ENCODE measurements around the gene MOSMO. TPM values are rescaled to one million over a fixed set of nuclear protein-coding genes. Genes with fewer than 3 reads are reported as not detected.

Gene MOSMO
- total RNA-seq, 1 experiment from 2014 or later: 10.9 TPM

DNA sequence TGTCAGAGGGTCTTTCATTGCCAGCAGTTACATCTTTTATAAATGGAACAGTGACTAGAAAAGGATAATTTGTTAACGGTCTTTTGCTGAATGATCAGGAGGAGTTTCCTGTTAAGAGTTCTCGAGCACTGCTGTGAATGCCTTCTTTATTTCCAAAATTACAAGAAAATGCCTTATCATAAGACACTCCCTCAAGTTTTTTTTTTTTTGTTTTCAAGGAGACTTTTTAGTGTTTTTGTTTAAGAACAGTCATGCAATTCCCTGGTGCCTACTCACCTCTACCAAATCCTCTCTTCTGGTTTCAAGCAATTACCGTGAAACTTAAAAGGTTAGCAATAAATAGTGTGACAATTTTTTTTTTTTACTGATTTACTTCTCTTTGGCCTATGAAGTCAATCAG, 65.4 kb downstream of the MOSMO start:
- intact Hi-C loops (cut with micrococcal nuclease; ENCODE audit: unreplicated experiment): no loop called here

DNA sequence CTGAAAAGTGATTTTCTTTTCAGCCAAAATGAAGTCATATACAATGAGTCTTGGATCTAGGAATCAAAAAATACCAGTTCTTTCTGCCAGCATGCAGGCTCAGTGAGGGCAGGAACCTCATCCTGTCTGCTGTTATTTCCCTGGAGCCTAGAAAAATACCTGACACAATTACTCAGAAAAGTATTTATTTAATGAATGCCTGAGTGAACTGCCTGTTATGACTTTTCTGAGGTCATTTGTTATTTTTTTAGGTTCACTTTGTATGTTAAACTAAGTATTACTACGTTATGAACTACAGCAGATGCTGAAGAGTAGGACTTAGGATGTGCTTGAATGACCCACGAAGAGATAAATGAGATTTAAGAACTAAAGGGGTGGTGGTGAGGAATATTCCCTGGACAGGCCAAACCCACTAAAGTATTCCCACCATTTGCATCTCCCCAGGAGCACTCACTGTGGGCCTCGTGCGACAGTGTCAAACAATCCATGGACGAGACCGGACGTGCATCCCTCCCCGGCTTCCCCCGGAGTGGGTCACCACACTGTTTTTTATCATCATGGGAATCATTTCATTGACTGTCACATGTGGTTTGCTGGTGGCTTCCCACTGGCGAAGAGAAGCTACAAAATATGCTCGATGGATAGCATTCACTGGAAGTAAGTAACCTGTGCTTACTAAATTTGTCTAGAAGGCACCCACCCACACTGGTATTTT, 67.3 kb downstream of the MOSMO start:
- intact Hi-C loops (cut with micrococcal nuclease; ENCODE audit: unreplicated experiment): loop anchor here (5.0 kb wide), 1 partner anchor 43 kb away; no protein-coding TSS in a partner anchor
- no peak overlapping the region for H3K4me3 ChIP-seq (ENCODE audit: low read depth, low read length)
- ChIA-PET CTCF (no interaction called here), POLR2A (interaction anchor here (0.6 kb wide), 1 partner anchor 57 kb away, joined by 3 read pairs; no protein-coding TSS in a partner anchor)
- no peak for DNase-seq
- Mint-ChIP-seq H3K9me3 (ENCODE audit: unreplicated experiment) (no peaks in the 10 kb centered on the region), H3K27ac (ENCODE audit: unreplicated experiment) (no peak overlapping the region), H3K36me3 (ENCODE audit: insufficient read depth, unreplicated experiment) (no peaks in the 10 kb centered on the region), H3K4me1 (ENCODE audit: low read depth, unreplicated experiment) (no peaks in the 10 kb centered on the region), H3K27me3 (ENCODE audit: insufficient read depth, unreplicated experiment) (no peaks in the 10 kb centered on the region), H3K4me3 (ENCODE audit: unreplicated experiment) (no peak overlapping the region)
- H3K36me3 ChIP-seq (ENCODE audit: control insufficient read depth, insufficient read depth, low read length): no peaks in the 10 kb centered on the region
- no peaks in the 10 kb centered on the region for H3K9me3 ChIP-seq
- TF ChIP-seq, protein P1, sequence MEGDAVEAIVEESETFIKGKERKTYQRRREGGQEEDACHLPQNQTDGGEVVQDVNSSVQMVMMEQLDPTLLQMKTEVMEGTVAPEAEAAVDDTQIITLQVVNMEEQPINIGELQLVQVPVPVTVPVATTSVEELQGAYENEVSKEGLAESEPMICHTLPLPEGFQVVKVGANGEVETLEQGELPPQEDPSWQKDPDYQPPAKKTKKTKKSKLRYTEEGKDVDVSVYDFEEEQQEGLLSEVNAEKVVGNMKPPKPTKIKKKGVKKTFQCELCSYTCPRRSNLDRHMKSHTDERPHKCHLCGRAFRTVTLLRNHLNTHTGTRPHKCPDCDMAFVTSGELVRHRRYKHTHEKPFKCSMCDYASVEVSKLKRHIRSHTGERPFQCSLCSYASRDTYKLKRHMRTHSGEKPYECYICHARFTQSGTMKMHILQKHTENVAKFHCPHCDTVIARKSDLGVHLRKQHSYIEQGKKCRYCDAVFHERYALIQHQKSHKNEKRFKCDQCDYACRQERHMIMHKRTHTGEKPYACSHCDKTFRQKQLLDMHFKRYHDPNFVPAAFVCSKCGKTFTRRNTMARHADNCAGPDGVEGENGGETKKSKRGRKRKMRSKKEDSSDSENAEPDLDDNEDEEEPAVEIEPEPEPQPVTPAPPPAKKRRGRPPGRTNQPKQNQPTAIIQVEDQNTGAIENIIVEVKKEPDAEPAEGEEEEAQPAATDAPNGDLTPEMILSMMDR (IDR thresholded peaks at IDR 0.05; ENCODE audit: insufficient read depth in 1 of 2, low read depth in 1 of 2, low read length in 1 of 2, severe bottlenecking in 1 of 2, unreplicated experiment in 1 of 2): no peak
- H3K4me1 ChIP-seq: no peaks in the 10 kb centered on the region
- H3K27me3 ChIP-seq (replicated peaks; ENCODE audit: control insufficient read depth, insufficient read depth, low read length): no peaks in the 10 kb centered on the region
- no TSS peak for BruUV-seq (replicated peaks)

More for the DNA sequence above, 65.4 kb downstream of the MOSMO start:
- TF ChIP-seq, protein P1 (IDR thresholded peaks at IDR 0.05; ENCODE audit: insufficient read depth in 1 of 2, low read depth in 1 of 2, low read length in 1 of 2, severe bottlenecking in 1 of 2, unreplicated experiment in 1 of 2): no peak
- no peak overlapping the region for H3K27ac Mint-ChIP-seq (ENCODE audit: unreplicated experiment)
- BruUV-seq (replicated peaks): no TSS peak
- ChIA-PET POLR2A (no interaction called here), CTCF (no interaction called here)
- no peaks in the 10 kb centered on the region for H3K27me3 Mint-ChIP-seq (ENCODE audit: insufficient read depth, unreplicated experiment)
- no peaks in the 10 kb centered on the region for H3K9me3 Mint-ChIP-seq (ENCODE audit: unreplicated experiment)
- Histone ChIP-seq H3K36me3 (ENCODE audit: control insufficient read depth, insufficient read depth, low read length) (no peaks in the 10 kb centered on the region), H3K4me3 (ENCODE audit: low read depth, low read length) (no peak overlapping the region), H3K9me3 (no peaks in the 10 kb centered on the region), H3K4me1 (no peaks in the 10 kb centered on the region), H3K27me3 (replicated peaks; ENCODE audit: control insufficient read depth, insufficient read depth, low read length) (no peaks in the 10 kb centered on the region)
- no peak overlapping the region for H3K4me3 Mint-ChIP-seq (ENCODE audit: unreplicated experiment)
- no peak for DNase-seq
- H3K36me3 Mint-ChIP-seq (ENCODE audit: insufficient read depth, unreplicated experiment): no peaks in the 10 kb centered on the region
- H3K4me1 Mint-ChIP-seq (ENCODE audit: low read depth, unreplicated experiment): no peaks in the 10 kb centered on the region

DNA sequence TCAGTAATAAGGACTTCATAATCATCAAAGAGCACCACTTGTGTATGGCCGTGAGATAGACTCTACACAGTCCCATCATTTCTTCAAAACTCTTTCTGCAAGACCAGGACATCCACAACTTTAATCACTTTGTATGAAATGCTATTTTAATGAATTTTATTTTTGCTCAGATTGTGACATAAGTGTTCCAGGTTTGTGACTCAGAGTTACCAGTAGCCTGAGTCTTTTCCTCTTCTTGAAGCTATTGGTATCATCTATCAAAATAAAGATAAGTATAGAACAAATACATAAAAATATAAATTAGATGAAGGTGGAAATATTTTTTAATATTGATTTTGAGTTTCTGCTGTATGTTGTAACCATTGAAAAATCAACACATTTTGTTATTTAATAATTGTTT, 67.9 kb downstream of the MOSMO start:
- H3K4me3 Mint-ChIP-seq (ENCODE audit: unreplicated experiment): no peak overlapping the region
- TF ChIP-seq, protein P1 (IDR thresholded peaks at IDR 0.05; ENCODE audit: insufficient read depth in 1 of 2, low read depth in 1 of 2, low read length in 1 of 2, severe bottlenecking in 1 of 2, unreplicated experiment in 1 of 2): no peak
- ChIA-PET CTCF (no interaction called here), POLR2A (interaction anchor here (0.6 kb wide), 1 partner anchor 57 kb away, joined by 3 read pairs; no protein-coding TSS in a partner anchor)
- no TSS peak for BruUV-seq (replicated peaks)
- Histone ChIP-seq H3K9me3 (no peaks in the 10 kb centered on the region), H3K4me3 (ENCODE audit: low read depth, low read length) (no peak overlapping the region), H3K4me1 (no peaks in the 10 kb centered on the region), H3K36me3 (ENCODE audit: control insufficient read depth, insufficient read depth, low read length) (no peaks in the 10 kb centered on the region), H3K27me3 (replicated peaks; ENCODE audit: control insufficient read depth, insufficient read depth, low read length) (no peaks in the 10 kb centered on the region)
- no peak overlapping the region for H3K27ac Mint-ChIP-seq (ENCODE audit: unreplicated experiment)
- intact Hi-C loops (cut with micrococcal nuclease; ENCODE audit: unreplicated experiment): loop anchor here (5.0 kb wide), 1 partner anchor 43 kb away; no protein-coding TSS in a partner anchor
- no peak for DNase-seq
- H3K9me3 Mint-ChIP-seq (ENCODE audit: unreplicated experiment): no peaks in the 10 kb centered on the region
- H3K36me3 Mint-ChIP-seq (ENCODE audit: insufficient read depth, unreplicated experiment): no peaks in the 10 kb centered on the region
- no peaks in the 10 kb centered on the region for H3K4me1 Mint-ChIP-seq (ENCODE audit: low read depth, unreplicated experiment)
- H3K27me3 Mint-ChIP-seq (ENCODE audit: insufficient read depth, unreplicated experiment): no peaks in the 10 kb centered on the region

All from Caco-2 (cell line).